Right ventricle myocardium superior (tissue), 1 donor: Measurements from ENCODE around the gene SKAP1. TPM values are rescaled to one million over a fixed set of nuclear protein-coding genes. Genes with fewer than 3 reads are reported as not detected.
"Not testable (repeated sequence)": the region's sequence is repeated elsewhere in the genome, so short reads cannot be mapped to it uniquely, and the experiment has no call there.

Experiments used
- ATAC-seq: fragments of 200-7000 bp; cut with Tn5 transposase; one replicate; pipeline ENCODE4 v1.9.1; 2020; ENCODE audit warnings: mild to moderate bottlenecking; ENCODE audit not compliant: poor library complexity
- DNase-seq: peaks from one replicate; pipeline ENCODE4 v3.0.0-alpha.2; 2020
- intact Hi-C: fragments of 100-400 bp; cut with DNase I; formaldehyde crosslinking; loops from one replicate; pipeline ENCODE4 v1.11.2; 2022
- total RNA-seq: library from RNA; stranded (reverse); fragmentation: NEBNext Ultra II Directional; extraction: Animal tissue kit (Norgen Biotek cat#: 25700); gene quantifications from one replicate; pipeline ENCODE4 v1.2.1, GENCODE V29; 2021
- donor health status: DM: no; HTN: yes; CAD: no; lungs with severe emphysema.

The SKAP1 gene
- total RNA-seq, 1 donor from 2014 or later, result 0.70 TPM

DNA sequence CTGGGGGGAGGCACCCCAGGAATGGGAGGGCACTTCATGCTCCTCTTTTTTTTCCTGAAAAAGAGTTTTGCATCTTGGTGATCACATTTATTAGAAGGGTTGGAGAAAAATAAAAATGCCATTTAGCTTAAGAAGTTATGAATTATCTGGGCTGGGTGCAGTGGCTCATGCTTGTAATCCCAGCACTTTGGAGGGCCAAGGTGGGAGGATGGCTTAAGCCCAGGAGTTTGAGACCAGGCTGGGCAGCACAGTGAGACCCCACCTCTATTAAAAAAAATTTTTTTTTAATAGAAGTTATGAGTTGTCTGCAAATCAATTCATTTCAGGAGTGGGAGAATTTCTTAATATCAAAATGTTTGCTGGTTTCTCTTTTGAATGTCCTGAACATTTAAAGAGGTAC, 219.0 kb downstream of the SKAP1 start:
- DNase-seq, result no peak
- ATAC-seq, result no peak
- intact Hi-C loops, result no loop called here

DNA sequence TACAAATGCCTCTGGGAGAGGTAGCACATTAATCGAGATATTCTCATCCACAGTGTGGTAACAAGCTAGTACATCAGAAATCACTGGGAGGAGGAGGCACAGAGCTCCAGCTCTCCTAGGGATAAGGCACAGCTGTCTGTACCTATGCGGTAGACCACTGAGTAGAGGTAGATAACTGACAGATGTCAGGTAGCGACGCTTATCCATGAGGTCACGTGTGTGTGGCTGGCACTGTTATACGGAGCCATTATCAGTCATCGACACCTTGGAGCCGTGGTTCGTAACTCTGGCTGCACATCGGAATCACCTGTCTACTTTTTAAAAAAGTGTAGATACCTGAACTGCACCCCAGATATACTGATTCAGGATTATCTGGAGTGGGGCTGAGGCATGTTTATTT, 220.0 kb downstream of the SKAP1 start:
- DNase-seq, result no peak
- intact Hi-C loops, result no loop called here
- ATAC-seq, result no peak

DNA sequence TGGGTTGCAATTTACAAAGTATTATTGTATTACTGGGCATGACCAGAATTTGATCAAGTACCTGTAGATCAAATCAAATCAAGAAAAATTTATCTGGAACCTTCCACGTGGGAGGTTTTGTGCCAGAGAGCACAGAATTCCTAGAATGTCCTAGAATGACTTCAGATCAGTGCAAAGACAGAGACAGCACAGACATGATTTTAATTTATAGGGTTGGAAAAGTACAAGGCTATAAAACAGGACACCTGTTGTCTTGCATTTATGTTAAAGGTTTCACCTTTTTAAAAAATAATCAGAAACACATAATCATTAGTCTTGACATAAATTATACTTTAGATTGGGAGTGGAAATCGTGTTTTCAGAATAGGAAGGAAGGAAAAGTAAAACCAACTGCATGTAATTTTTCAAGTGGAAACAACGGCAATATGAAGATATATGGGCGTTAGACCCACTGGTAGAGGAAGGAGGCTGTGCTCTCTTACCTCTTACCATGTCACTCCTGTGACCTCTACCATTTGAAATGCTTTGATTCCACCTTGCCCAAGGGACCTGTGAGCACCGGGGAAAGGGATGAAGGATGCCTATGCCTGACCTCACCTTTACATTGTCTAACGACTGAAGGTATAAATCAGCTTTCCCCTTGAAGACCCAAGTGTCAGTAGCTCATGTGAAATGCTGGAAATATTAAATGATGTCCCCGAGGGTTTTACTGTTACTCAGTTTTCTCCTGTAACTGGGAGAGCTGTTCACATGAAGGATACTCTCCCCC, 222.1 kb downstream of the SKAP1 start:
- intact Hi-C loops, result no loop called here
- no peak for DNase-seq

DNA sequence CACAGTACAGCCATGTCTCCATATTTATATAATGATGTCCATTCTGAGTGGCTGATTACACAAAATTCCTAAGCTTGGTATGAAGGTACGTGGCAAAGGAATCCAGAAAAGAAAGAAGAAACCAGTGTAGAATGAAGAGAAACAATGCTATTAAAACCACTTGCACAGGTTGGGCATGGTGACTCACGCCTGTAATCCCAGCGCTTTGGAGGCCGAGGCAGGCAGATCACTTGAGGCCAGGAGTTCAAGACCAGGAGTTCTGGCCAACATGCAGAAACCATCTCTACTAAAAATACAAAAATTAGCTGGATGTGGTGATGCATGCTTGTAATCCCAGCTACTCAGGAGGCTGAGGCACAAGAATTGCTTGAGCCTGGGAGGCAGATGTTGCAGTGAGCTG, 223.0 kb downstream of the SKAP1 start:
- ATAC-seq, DNase-seq, intact Hi-C loops: not testable (repeated sequence)

More for the DNA sequence above, 222.1 kb downstream of the SKAP1 start:
- no peak for ATAC-seq

DNA sequence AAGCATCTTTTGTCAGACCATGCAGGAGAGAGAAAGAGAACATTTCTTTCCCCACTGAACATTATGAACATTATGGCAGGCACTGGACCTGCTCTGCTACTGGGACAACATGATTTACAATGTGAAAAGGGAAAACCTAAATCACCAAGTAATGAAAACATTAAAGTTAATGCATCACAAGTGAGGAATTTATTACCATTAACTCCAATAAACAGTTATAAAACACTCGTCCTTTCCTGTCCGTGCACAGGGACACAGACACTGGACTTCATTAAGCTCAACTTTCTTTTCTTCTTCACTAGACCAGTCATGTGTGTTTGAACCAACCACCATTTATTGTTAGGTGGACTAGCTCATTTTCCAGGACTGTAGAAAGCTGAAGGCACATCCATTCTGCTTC, 227.1 kb downstream of the SKAP1 start:
- intact Hi-C loops, result no loop called here
- ATAC-seq (no peak), DNase-seq (no peak)

DNA sequence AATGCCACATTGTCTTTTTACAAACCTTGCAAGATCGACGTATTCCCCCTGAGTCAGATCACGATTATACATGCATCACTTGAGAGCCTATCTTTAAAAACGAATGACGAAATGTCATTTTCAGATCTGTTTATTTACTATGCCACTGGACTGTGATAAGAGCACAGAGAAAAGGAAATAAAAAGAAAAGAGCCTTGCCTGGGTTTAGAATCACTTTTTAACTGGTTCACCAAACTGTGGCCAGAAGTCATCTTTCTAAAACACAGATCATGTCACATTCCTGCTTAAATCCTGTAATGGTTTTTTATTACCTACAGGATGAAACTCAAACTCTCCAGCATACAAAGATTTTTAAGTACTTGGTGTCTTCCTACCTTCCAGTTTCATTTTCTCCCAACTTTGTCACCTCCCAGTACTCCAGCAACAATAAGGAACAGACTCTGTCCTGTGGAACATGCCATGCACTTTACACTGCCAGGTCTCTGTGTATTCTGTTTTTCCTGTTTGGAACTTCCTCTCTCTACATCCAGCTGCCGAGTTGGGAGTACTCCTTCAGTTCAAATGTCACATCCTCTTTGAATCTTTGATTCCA, 231.0 kb downstream of the SKAP1 start:
- intact Hi-C loops, result no loop called here
- DNase-seq (no peak), ATAC-seq (no peak)

DNA sequence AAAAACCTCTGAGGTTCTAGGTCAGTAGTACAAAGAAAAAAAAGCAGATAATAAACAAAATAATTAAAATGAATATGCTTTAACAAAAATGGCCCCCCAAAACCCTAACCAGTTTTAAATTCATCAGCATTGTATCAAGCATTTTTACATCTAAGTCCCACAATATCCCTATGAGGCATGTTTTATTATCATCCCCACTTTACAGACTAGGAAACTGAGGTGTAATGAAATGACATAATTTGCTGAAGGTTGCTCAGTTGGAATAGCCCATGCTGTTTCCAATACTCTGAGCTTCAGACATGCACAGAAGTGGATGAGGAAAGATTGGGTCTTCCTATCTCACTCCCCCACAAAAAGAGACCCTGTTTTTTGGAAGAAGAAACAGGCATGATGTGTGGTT, 234.1 kb downstream of the SKAP1 start:
- intact Hi-C loops, result no loop called here
- ATAC-seq, result no peak
- DNase-seq, result no peak

DNA sequence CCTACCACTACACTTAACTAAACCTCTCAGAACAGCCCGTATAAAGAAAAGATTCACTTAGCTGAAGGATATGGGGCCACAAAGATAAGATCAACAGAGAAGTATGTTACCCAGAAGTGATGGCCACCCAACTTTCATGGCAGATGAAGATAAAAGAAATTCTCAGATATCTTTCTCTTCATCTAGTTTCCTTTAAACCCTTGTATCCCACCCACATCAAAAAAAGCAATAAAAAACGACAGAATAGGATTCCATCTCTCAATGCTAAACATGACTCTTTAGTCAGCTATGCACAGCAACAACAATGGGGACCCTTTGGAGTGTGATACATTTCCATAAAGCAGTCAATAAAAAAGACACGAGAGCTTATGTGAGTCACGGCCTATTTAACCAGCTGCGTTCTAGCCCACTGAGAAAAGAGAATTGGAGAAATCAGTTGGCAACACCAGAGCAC, 235.9 kb downstream of the SKAP1 start:
- ATAC-seq (no peak), DNase-seq (no peak)
- intact Hi-C loops, result no loop called here

DNA sequence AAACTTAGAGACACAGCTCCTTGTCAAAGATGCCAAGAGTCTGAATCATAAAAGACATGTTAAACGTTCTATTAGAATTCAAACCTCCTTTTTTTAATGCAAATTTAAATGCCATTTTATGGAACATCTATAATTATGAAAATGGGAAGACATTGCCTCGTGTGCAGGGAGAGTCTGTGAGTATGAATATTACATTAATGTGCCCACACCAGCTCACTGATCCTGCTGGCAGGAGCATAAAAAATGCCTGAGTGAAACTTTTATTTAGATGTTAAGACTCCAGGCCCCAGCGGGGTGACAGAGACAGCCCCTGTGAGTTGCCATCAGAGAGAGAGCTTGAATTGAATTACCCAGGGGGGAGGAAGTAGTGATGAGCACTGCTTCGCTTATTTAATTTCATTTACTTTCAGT, 237.7 kb downstream of the SKAP1 start:
- no peak for DNase-seq
- intact Hi-C loops, result no loop called here
- ATAC-seq, result no peak

DNA sequence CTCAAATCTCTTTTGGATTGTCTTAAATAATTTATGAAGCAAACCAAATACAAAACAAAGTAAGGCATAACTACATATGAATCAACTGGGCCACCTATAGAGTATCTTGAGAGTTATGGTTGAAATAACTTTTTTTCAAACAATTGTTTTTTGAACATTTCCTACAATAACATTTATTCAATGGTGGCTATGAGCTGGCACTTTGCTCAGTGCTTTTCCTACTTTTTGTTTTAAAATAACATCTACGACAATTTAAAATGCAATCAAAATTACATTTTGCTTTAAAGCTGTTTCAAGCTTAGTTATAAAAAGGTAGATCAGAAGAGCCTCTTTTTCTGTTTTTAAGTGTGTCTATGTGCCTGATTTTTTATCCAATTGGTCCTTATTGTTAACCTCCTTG, 238.7 kb downstream of the SKAP1 start:
- DNase-seq (no peak), ATAC-seq (no peak)
- intact Hi-C loops, result no loop called here

DNA sequence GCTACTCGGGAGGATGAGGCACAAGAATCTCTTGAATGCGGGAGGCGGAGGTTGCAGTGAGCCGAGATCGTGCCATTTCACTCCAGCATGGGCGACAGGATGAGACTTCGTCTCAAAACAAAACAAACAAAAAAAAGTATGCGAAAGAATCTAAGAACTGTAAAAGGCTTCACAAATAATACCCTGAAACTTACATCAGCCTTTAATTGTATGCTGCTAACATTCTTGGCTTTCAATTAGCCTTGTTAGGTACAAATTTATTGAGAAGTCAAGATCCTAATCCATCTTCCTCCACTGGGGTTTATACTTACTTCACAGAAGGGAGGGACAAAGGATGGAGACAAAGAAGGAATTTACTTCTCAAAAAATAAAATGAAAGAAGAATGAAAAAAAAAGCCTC, 239.1 kb downstream of the SKAP1 start:
- intact Hi-C loops, result no loop called here
- ATAC-seq (no peak), DNase-seq (no peak)

DNA sequence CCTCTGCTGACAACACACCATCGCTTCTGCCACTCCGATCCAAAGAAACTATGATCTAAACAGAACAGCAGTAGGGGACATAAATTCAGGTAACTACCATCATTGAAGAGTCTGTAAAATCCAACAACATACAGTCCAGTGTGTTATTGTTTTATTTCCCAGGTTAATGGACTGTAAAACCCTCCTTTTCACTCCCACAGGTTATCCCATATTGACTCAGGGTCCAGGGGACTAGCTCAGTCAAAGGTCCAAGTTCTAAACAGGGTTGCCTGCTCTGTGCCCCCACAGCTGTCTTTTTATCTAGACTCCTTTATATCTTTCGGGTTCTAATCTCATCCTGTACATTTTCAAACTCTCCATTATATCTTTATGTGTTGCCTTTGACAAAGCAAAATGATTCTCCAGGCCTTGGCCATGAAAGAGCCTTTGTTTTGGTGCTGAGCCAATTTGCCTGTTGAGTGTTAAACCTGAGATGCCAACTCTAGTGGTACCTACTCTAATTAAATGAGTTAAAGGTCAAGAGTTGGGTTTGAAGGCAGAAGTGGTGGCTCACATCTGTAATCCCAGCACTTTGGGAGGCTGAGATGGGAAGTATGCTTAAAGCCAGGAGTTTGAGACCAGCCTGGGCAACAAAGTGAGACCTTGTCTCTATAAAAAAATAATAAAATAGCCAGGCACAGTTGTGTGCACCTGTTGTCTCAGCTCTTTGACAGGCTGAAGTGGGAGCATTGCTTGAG, 242.0 kb downstream of the SKAP1 start:
- no peak for ATAC-seq
- DNase-seq, result no peak
- intact Hi-C loops, result no loop called here

DNA sequence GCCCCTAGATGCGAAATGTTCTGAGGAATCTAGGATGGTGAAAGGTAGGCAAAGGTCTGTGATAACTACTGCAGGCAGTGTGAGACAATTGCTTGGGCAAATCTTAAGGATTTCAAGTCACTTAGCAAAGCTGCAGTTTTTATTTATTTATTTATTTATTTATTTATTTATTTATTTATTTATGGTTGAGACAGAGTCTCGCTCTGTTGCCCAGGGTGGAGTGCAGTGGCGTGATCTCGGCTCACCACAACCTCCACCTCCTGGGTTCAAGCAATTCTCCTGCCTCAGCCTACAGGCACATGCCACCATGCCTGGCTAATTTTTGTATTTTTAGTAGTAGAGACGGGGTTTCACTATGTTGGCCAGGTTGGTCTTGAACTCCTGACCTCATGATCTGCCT, 243.7 kb downstream of the SKAP1 start:
- intact Hi-C loops, result not testable (repeated sequence)

DNA sequence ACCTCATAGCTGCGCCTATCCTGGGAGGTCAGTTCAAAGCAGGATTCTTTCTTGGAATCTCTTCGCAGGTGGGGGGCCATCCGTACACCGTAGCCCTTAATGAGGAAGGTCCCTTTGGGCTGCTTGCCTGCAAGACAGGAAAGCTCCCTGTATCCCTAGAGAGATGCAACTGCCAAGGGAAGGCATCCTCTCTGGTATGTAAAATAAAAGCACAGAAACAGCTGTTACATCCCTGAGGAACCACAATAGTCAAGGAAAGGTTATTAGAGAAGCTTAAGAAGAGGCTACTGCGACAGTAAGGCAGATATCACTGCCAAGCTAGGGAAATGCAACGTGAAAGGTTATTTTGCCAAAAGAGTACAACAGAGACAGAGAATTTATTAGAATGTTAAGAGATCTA, 245.3 kb downstream of the SKAP1 start:
- ATAC-seq, result no peak
- intact Hi-C loops, result no loop called here
- no peak for DNase-seq

More for the DNA sequence above, 243.7 kb downstream of the SKAP1 start:
- not testable (repeated sequence) for ATAC-seq, DNase-seq

DNA sequence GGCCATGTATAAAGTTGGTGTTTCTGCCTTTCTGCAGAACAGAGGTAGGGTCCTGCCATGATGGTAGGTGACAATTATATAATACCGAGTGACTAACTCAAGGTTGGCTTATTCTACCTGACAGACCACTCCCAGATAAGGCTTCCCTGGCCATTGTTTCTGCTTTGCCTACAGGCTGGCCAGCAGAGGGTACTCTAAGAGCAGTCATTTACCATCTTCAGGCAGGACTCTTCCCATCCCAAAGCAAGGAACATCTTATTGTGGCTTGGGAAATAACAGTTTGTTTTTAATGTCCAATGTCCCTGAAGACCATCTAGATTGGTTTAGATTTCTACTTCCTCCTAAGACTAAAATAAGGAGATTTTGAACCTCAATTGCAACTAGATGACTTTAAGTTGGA, 248.4 kb downstream of the SKAP1 start:
- DNase-seq, result no peak
- intact Hi-C loops, result no loop called here
- ATAC-seq, result no peak

DNA sequence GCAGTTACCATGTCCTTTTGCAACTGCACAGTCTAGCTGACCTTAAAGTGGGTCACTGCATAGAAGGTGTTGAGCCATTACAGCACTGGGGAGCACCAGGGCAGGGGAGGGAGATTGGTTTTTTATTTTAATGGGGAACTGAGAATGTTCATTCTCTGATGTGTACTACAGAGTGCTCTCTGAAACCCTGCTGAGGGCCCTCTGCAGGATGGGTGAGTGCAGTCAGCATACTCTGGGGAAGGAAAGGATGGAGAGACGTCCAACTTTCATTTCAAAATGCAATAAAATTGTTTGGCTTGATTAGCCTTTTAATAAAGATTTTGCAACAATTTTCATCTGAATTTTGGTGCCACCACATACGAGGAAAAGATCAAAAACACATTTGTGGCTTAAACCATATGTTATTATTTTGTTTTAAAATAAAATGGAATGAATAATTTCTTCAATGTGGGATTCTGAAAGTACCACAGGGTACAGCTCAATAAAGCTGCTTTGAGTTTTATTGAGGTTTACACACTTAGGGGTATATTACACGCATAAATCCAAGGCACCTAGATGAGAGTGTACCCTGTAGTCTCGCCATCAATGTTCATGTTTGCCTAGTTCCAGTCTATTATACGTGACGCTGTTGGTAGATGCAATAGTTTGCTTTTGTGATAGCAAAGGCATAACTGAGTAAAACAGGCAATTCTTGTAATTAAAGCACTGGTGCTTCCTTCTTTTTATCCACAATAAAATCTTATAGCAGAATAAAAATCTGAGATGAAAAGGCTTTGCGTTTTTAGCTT, 249.0 kb downstream of the SKAP1 start:
- intact Hi-C loops, result no loop called here
- DNase-seq, result no peak
- ATAC-seq, result no peak

DNA sequence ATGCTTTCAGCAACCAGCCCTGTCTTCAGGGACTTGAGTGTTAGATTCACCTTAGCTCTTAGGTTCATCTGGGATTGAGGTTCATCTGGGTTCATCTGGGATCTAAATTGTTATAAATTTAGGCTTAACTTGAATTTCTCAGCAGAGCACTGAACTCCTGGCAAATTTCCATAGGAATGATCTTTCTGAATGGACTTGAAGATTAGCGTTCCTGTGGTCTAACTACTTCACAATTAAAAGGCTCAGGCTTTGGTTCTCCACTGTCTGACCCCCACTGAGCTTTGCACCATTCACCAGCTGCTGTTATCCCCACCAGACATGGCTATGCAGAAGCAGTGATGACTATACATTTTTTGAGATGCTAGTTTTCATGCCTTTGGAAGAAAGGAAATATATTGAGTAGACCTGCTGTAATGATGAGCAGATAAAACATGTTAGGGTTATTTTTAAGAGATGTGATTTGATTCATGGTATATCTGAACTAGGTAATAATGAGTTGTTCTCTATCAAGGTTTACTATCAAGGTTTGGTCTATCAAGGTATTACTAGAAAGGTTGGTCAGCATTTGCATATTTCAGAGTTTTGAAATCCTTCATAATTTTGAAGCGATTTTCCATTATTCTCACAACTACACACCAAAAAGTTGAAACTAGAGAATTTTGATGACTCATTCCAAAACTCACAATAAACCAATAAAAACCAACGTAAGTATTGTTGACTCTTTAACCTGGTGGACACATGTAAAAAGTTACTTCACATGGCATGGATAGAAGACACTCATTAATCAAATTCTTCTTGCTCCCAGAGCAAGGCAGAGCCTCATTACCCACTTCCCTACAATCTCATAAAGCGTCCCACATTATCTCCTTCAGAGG, 250.7 kb downstream of the SKAP1 start:
- no peak for DNase-seq
- ATAC-seq, result no peak
- intact Hi-C loops, result no loop called here

DNA sequence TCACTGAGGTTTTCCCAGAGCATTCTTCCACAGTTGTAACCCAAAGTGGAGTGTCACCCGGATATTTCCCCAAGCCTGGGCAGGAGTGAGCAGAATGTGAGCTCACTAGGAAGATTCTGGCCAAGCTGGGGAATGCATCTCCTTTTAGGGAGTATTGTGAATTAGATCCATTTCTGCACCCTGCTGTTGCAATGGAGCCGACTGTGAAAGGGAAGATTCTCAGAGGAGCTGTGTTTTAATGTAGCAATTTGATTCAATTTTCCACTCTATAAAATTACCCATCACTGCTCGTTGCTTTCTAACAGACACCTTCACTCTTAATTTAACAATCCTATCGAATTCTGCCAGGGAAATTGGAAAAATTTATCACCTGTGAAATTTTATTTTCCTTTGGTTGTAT, 251.7 kb downstream of the SKAP1 start:
- DNase-seq (no peak), ATAC-seq (no peak)
- intact Hi-C loops, result no loop called here
